Skin of body (tissue), 2 donors: Measurements from ENCODE around the gene ATP2C2. TPM values are rescaled to one million over a fixed set of nuclear protein-coding genes. Genes with fewer than 3 reads are reported as not detected.
"Not testable (repeated sequence)": the region's sequence is repeated elsewhere in the genome, so short reads cannot be mapped to it uniquely, and the experiment has no call there.

Experiments
- DNase-seq: peaks from one replicate; lab custom pipeline; 2025; lab: John Stamatoyannopoulos, UW
- total RNA-seq: library from RNA; depleted of rRNA; stranded (reverse); fragments of >200 nt; gene quantifications from one replicate; pipeline ENCODE4 v1.2.3, GENCODE V29; 2014

Gene ATP2C2
- total RNA-seq, 1 donor from 2014 or later, result 25.9 TPM

DNA sequence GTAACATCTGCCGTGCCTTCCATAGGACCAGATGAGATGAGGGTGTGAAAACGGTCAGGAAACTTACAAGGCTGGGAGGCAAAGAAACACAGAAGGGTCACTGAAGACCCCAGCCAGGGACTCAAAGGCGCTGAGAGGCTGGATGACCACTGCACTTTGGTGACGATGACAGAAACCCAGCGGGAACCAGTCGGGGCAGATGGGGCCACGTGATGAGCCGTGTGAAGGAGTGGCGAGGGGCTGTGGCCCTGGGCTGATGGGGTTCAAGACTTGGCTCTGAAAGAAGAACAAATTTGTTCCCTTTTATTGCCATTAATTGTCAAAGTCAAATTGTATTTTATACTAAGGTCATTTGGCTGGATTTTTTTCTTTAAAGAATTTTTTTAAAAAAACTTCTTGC lies 28.6 kb upstream of the ATP2C2 start:
- no peak for DNase-seq

- DNase-seq, result no peak
Measured at GRCh38 chr16:84340325-84341040, 27.9 kb upstream of the ATP2C2 start.

- DNase-seq, result no peak
Measured at GRCh38 chr16:84341528-84342295, 26.6 kb upstream of the ATP2C2 start.

DNA sequence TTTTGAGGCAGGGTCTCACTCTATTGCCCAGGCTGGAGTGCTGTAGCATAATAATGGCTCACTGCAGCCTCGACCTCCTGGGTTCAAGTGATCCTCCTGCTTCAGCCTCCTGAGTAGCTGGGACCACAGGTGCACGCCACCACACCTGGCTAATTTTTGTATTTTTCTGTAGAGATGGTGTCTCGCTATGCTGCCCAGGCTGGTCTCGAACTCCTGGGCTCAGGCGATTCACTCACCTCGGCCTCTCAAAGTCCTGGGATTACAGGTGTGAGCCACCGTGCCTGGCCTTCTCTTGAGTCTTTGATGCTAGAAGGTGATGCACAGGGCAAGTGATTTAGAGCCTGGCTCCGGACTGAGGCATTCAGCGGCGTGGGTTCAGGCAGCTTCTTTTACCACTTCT lies 24.5 kb upstream of the ATP2C2 start:
- not testable (repeated sequence) for DNase-seq

DNA sequence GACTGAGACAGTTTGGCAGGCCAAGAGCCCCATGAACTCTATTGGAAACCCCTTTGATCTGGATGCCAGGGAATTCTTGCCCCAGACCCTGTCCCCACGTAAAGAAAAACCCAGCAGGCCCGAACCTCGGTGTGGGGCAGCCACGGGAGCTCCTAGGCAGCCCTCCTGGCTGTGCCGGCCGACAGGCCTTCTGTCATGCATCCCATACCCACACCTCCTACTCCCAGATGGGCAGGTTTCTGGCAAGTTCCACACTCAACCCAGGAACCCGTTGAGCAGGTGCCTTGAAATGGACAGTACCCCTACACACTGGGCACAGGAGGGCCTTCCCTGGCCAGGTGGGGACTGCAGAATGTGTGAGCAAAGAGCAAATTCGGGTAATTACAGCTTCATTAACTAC lies 23.6 kb upstream of the ATP2C2 start:
- DNase-seq, result no peak

DNA sequence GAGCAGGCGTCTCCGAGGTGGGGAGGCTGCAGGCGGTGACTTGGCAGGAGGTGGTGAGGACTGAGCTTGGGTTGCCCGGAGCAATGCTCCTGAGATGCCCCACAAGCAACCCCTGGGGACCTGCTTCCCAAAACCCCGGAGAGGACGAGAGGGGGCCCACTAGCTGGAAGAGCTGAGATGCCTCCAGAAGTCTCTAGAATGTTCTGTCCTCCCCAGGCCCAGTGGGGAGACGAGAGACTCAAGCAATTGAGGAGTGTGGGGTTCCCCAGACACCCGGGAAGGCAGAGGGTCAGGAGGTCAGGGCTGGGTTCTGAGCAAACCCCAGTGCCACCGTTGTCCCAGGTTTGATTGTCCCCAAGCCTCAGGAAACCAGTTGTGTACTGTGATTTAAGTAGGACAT lies 21.2 kb upstream of the ATP2C2 start:
- DNase-seq, result no peak

GRCh38 chr16:84348386-84348888 lies 19.9 kb upstream of the ATP2C2 start:
- DNase-seq, result no peak

GRCh38 chr16:84349862-84350684 lies 18.3 kb upstream of the ATP2C2 start:
- no peak for DNase-seq

DNA sequence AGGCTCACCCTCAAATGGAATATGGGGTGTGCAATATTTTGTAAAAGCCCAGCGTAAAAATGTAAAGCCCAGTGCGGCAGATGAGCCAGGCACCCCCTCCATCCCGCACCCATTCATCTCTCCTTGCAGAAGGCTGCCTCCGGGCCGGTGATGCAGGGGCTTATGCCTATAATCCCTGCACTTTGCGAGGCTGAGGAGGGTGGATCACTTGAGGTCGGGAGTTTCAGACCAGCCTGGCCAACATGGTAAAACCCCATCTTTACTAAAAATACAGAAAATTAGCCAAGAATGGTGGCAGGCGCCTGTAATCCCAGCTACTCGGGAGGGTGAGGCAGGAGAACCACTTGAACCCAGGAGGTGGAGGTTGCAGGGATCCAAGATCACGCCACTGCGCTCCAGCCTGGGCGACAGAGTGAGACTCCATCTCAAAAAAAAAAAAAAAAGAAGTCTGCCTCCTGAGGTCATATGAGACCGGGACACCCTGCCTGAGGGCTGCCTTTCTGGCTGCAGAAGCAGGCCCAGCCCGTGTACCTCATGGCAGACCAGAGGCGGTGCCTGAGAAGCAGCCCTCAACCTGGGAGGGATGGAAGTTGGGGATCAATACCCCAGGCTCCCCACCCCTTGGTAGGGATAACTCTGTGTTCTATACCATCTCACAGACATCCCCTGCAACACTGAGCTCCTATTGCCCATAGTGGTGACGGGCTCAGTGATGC lies 17.5 kb upstream of the ATP2C2 start:
- DNase-seq, result no peak

GRCh38 chr16:84351630-84352029 lies 16.7 kb upstream of the ATP2C2 start:
- DNase-seq, result no peak

GRCh38 chr16:84354306-84354705 lies 14.0 kb upstream of the ATP2C2 start:
- DNase-seq, result no peak

- no peak for DNase-seq
Measured at GRCh38 chr16:84355149-84355548, 13.2 kb upstream of the ATP2C2 start.

DNA sequence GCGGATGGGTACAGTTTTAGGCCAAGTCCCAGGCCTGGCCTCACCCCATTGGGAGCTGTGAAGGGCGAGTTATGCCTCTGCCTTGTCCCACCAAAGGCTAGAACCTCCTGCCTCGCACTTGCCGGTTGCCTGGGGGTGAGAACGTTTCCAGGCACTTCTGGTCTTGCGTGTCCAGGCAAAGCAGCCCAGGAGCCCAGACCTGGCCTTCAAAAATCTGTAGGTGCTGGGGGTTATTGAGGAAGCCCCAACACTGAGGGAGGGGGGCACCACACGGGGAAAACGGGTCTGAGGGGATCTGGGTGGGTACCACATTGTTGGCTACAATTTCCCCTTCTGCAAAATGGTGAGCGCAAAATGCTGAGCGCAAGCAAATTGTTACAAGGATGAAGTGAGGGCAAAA lies 12.2 kb upstream of the ATP2C2 start:
- no peak for DNase-seq

- no peak for DNase-seq
Measured at GRCh38 chr16:84356591-84357116, 11.7 kb upstream of the ATP2C2 start.

- no peak for DNase-seq
Measured at GRCh38 chr16:84357191-84357651, 11.1 kb upstream of the ATP2C2 start.

DNA sequence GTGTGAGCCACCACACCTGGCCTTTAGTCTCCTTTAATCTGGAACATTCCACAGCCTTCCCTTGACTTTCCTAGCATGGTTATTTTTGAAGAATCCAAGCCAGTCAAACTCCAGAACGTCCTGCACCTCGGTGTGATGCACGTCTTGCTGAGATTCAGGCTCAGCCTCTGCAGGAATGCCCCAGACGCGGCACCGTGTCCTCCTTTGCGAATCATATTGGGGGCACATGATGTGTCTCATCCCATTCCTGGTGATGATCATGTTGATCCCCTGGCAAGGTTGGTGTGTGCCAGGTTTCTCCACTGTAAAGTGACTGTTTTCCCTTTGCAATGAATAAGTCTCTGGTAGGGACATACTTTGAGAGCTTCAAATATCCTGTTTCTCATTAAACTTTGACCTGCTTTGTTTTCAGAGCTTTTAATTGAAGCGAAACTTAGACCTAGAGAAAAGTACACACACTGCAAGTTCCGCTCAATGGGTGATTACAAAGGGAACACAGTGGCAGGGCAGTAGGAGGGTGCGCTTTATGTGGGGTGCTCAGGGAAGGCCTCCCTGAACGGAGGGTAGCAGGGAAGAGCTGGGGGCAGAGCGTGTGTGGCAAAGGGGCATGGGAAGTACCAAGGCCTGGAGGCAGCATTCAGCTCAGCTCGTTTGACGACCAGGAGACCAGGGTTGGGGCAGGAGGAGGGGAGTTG lies 9.6 kb upstream of the ATP2C2 start:
- no peak for DNase-seq

DNA sequence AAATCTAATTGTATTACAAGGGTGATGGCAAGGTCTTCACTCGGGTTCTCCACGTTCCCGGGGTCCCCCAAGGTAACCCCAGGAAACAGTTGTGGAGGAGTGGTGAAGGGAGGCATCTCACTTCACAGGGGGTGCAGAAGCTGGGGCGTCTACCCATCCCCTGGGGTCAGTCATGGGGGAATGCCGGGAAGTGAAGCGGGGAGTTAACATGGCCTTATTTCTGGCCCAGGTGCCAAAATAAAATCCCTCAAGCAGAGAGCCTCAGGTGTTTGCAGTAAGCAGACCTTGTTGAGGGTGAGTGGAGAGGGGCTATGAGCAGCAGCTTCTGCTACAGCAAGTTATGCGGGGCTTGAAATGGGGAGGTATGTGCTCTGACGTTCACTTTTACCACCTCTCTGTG lies 9.0 kb upstream of the ATP2C2 start:
- no peak for DNase-seq

DNA sequence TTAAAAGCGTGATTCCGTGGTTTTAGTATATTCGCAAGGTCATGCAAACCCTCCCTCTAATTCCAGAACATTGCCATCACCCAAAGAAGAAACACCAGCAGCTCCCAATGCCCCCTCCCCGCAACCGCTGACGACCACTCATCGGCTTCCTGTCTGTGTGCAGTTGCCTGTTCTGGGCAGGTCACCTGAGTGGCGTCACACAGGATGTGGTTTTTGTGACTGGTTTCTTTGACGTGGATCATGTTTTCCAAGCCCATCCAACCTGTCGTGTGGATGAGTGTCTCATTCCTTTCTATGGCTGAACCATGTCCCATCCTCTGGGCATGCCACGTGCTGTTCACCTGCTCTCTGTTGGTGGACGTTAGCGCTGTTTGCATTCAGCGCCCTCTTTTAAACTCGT lies 8.2 kb upstream of the ATP2C2 start:
- no peak for DNase-seq

DNA sequence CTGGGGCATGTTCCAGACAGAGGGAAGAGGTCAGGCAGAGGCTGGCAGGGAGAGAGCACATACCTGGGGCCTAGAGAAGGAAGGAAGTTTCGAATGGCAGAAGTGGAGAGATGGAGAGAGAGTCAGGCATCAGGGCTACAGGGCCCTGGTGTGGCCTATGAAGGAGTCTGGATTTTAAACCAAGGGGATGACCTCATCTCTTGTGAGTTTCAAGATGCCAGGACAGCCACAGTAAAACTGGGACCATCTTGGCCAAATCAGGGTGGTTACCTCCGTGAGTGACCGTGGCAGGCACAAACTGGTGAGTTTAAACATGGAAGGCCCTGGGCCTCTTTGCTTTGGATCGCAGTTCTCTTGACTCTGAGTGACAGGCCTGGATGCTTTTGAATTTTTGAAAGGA lies 7.6 kb upstream of the ATP2C2 start:
- DNase-seq, result no peak

GRCh38 chr16:84361546-84361945 lies 6.8 kb upstream of the ATP2C2 start:
- DNase-seq, result no peak
